ENCODE data around the gene PTMS. TPM values are rescaled to one million over a fixed set of nuclear protein-coding genes. Genes with fewer than 3 reads are reported as not detected.

The PTMS gene
- total and polyA plus RNA-seq, 2 donors from 2014 or later: 269 to 590 TPM

GRCh38 chr12:6783828-6784227, 17.7 kb downstream of the PTMS start:
- H3K9ac ChIP-seq (ENCODE audit: low read length in 3 of 3): no peak overlapping the region
- H3K9me3 ChIP-seq (ENCODE audit: control insufficient read depth in 2 of 3, insufficient read depth in 1 of 3, low read length in 3 of 3): no peaks in the 10 kb centered on the region
- TF ChIP-seq, protein P1, sequence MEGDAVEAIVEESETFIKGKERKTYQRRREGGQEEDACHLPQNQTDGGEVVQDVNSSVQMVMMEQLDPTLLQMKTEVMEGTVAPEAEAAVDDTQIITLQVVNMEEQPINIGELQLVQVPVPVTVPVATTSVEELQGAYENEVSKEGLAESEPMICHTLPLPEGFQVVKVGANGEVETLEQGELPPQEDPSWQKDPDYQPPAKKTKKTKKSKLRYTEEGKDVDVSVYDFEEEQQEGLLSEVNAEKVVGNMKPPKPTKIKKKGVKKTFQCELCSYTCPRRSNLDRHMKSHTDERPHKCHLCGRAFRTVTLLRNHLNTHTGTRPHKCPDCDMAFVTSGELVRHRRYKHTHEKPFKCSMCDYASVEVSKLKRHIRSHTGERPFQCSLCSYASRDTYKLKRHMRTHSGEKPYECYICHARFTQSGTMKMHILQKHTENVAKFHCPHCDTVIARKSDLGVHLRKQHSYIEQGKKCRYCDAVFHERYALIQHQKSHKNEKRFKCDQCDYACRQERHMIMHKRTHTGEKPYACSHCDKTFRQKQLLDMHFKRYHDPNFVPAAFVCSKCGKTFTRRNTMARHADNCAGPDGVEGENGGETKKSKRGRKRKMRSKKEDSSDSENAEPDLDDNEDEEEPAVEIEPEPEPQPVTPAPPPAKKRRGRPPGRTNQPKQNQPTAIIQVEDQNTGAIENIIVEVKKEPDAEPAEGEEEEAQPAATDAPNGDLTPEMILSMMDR (IDR thresholded peaks at IDR 0.05; ENCODE audit: borderline replicate concordance, extremely low read depth, insufficient read depth): no peak
- DNase-seq: no peak
- H3K36me3 ChIP-seq (ENCODE audit: control insufficient read depth in 2 of 3, insufficient read depth in 3 of 3, low read length in 3 of 3): no peaks in the 10 kb centered on the region
- FAIRE-seq: no peak
- H3K4me3 ChIP-seq (ENCODE audit: low read length in 3 of 3): no peak overlapping the region
- no peaks in the 10 kb centered on the region for H3K27me3 ChIP-seq (ENCODE audit: control insufficient read depth, insufficient read depth, low read length)
- no peak overlapping the region for H3K27ac ChIP-seq (ENCODE audit: low read depth in 2 of 2, low read length in 2 of 2)
- peaks cover 0 to 10% (median 8%) of the 10 kb centered on the region in 3 donors for H3K4me1 ChIP-seq (ENCODE audit: control insufficient read depth in 2 of 3, insufficient read depth in 2 of 3, low read depth in 1 of 3, low read length in 3 of 3)
- intact Hi-C loops (cut with DNase I): no loop called here

DNA sequence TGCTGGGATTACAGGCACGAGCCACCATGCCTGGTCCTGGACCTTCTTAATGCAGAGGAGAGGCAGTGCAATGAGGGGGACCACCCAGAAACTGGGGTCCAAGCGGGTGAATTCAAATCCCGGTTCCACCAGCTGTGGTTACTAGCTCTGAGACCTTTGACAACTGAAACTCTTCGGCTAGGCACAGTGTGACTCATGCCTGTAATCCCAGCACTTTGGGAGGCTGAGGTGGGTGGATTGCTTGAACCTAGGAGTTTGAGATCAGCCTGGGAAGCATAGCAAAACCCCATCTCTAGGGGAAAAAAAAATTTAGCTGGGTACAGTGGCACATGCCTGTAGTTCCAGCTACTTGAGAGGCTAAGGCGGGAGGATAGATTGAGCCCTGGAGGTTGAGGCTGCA, 18.1 kb downstream of the PTMS start:
- Histone ChIP-seq H3K4me1 (ENCODE audit: control insufficient read depth in 2 of 3, insufficient read depth in 2 of 3, low read depth in 1 of 3, low read length in 3 of 3) (peaks cover 0 to 7% (median 6%) of the 10 kb centered on the region in 3 donors), H3K9me3 (ENCODE audit: control insufficient read depth in 2 of 3, insufficient read depth in 1 of 3, low read length in 3 of 3) (no peaks in the 10 kb centered on the region), H3K27ac (ENCODE audit: low read depth in 2 of 2, low read length in 2 of 2) (no peak overlapping the region), H3K27me3 (ENCODE audit: control insufficient read depth, insufficient read depth, low read length) (no peaks in the 10 kb centered on the region), H3K36me3 (ENCODE audit: control insufficient read depth in 2 of 3, insufficient read depth in 3 of 3, low read length in 3 of 3) (no peaks in the 10 kb centered on the region), H3K4me3 (ENCODE audit: low read length in 3 of 3) (no peak overlapping the region), H3K9ac (ENCODE audit: low read length in 3 of 3) (no peak overlapping the region)
- FAIRE-seq (no peak), DNase-seq (no peak)
- intact Hi-C loops (cut with DNase I): no loop called here
- TF ChIP-seq, protein P1 (IDR thresholded peaks at IDR 0.05; ENCODE audit: borderline replicate concordance, extremely low read depth, insufficient read depth): no peak

- no peaks in the 10 kb centered on the region for H3K27me3 ChIP-seq (ENCODE audit: control insufficient read depth, insufficient read depth, low read length)
- intact Hi-C loops (cut with DNase I): no loop called here
- TF ChIP-seq, protein P1 (IDR thresholded peaks at IDR 0.05; ENCODE audit: borderline replicate concordance, extremely low read depth, insufficient read depth): no peak
- no peak overlapping the region for H3K4me3 ChIP-seq (ENCODE audit: low read length in 3 of 3)
- no peak overlapping the region for H3K9ac ChIP-seq (ENCODE audit: low read length in 3 of 3)
- DNase-seq: no peak
- no peaks in the 10 kb centered on the region for H3K9me3 ChIP-seq (ENCODE audit: control insufficient read depth in 2 of 3, insufficient read depth in 1 of 3, low read length in 3 of 3)
- H3K4me1 ChIP-seq (ENCODE audit: control insufficient read depth in 2 of 3, insufficient read depth in 2 of 3, low read depth in 1 of 3, low read length in 3 of 3): peaks cover 0 to 7% (median 1%) of the 10 kb centered on the region in 3 donors
- no peaks in the 10 kb centered on the region for H3K36me3 ChIP-seq (ENCODE audit: control insufficient read depth in 2 of 3, insufficient read depth in 3 of 3, low read length in 3 of 3)
- no peak overlapping the region for H3K27ac ChIP-seq (ENCODE audit: low read depth in 2 of 2, low read length in 2 of 2)
- no peak for FAIRE-seq
Measured at GRCh38 chr12:6784761-6785160, 18.6 kb downstream of the PTMS start.

Data from kidney (tissue), 14 donors.